Astrocyte (in vitro differentiated cells and primary cell): ENCODE results near the gene WNT7B. TPM values are rescaled to one million over a fixed set of nuclear protein-coding genes. Genes with fewer than 3 reads are reported as not detected.

Experiments
- DNase-seq: peaks from one replicate; pipeline ENCODE4 v3.0.0-alpha.2; 2010; ENCODE audit warnings: low read depth
- FAIRE-seq: peaks from 2 replicates; lab custom pipeline; 2011; peaks lifted over from hg19 to GRCh38; lab: Jason Lieb, UNC
- H2AFZ ChIP-seq: 2 replicates; pipeline ENCODE4 v1.6.0; 2012; ENCODE audit warnings: low read depth, low read length, inconsistent platforms
- H3K27ac ChIP-seq: 2 replicates; pipeline ENCODE4 v1.5.1; 2011; ENCODE audit warnings: low read depth, low read length, inconsistent platforms
- H3K27me3 ChIP-seq: 2 replicates; pipeline ENCODE4 v1.6.0; 2011; ENCODE audit warnings: low read length, inconsistent platforms; ENCODE audit not compliant: insufficient read depth
- H3K36me3 ChIP-seq: 2 replicates; pipeline ENCODE4 v1.5.1; 2011; ENCODE audit warnings: low read length, inconsistent platforms; ENCODE audit not compliant: insufficient read depth
- H3K4me1 ChIP-seq: 2 replicates; pipeline ENCODE4 v1.5.1; 2011; ENCODE audit warnings: low read length, inconsistent platforms; ENCODE audit not compliant: insufficient read depth
- H3K4me2 ChIP-seq: 2 replicates; pipeline ENCODE4 v1.6.0; 2012; ENCODE audit warnings: low read length, inconsistent platforms
- H3K4me3 ChIP-seq: 2 replicates; pipeline ENCODE4 v1.5.1; 2011; ENCODE audit warnings: low read depth, mild to moderate bottlenecking, low read length, inconsistent platforms; ENCODE audit not compliant: insufficient read depth
- H3K79me2 ChIP-seq: 2 replicates; pipeline ENCODE4 v1.6.0; 2012; ENCODE audit warnings: mild to moderate bottlenecking, low read length, inconsistent platforms; ENCODE audit not compliant: insufficient read depth
- H3K9ac ChIP-seq: 2 replicates; pipeline ENCODE4 v1.6.0; 2012; ENCODE audit warnings: mild to moderate bottlenecking, low read length, inconsistent platforms
- H3K9me3 ChIP-seq: 2 replicates; pipeline ENCODE4 v1.5.1; 2012; ENCODE audit warnings: low read depth, mild to moderate bottlenecking, low read length, inconsistent platforms; ENCODE audit not compliant: insufficient read depth
- H4K20me1 ChIP-seq: 2 replicates; pipeline ENCODE4 v1.6.0; 2012; ENCODE audit warnings: low read length, inconsistent platforms; ENCODE audit not compliant: insufficient read depth
- H3K27ac Mint-ChIP-seq: one replicate; pipeline ENCODE4 v1.8.0; 2021; ENCODE audit warnings: mild to moderate bottlenecking, mixed read lengths; ENCODE audit not compliant: unreplicated experiment
- H3K27me3 Mint-ChIP-seq: one replicate; pipeline ENCODE4 v1.8.0; 2021; ENCODE audit warnings: low read depth, mixed read lengths; ENCODE audit not compliant: unreplicated experiment
- H3K36me3 Mint-ChIP-seq: one replicate; pipeline ENCODE4 v1.8.0; 2021; ENCODE audit warnings: low read depth, mixed read lengths; ENCODE audit not compliant: unreplicated experiment
- H3K4me1 Mint-ChIP-seq: one replicate; pipeline ENCODE4 v1.8.0; 2021; ENCODE audit warnings: low read depth, mixed read lengths; ENCODE audit not compliant: unreplicated experiment
- H3K4me3 Mint-ChIP-seq: one replicate; pipeline ENCODE4 v1.8.0; 2021; ENCODE audit warnings: mild to moderate bottlenecking, moderate library complexity, mixed read lengths; ENCODE audit not compliant: unreplicated experiment
- H3K9me3 Mint-ChIP-seq: one replicate; pipeline ENCODE4 v1.8.0; 2021; ENCODE audit warnings: mild to moderate bottlenecking, mixed read lengths; ENCODE audit not compliant: unreplicated experiment
- EZH2 ChIP-seq: IDR thresholded peaks from 2 replicates; pipeline ENCODE4 v1.6.1; 2012; ENCODE audit warnings: mild to moderate bottlenecking, low read length, inconsistent platforms; ENCODE audit not compliant: insufficient read depth
- total RNA-seq: library from RNA; stranded (reverse); gene quantifications from 2 replicates; pipeline ENCODE4 v1.2.1, GENCODE V29; 2021
- TF ChIP-seq, protein P1 (sequence below): IDR thresholded peaks from 2 replicates; pipeline ENCODE4 v1.5.1; 2011; ENCODE audit warnings: low read depth, mild to moderate bottlenecking, inconsistent platforms, low read length, moderate library complexity; ENCODE audit not compliant: insufficient read depth

The WNT7B gene
- total RNA-seq, 1 donor from 2014 or later: 1.7 TPM

DNA sequence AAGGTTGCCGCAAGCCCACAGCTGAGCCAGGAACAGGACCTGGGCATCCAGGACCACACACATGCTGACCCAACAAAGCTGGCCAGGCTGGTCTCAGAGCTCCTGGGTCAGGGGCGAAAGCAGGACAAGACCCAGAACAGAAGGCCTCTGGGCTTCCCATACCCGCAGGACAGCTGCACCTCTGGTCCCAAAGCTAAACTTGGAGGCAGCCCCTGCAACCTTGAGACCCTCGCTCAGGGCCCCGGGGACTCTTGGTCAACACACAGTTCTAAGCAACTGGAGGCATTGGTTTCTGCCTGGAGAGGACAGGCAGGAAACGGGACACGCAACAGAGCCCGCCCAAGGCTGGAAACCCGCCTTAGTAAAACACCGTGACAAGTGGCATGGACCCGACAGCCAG lies 11.4 kb downstream of the WNT7B start:
- Histone ChIP-seq H3K27me3 (no peaks in the 10 kb centered on the region), H3K4me2 (no peak overlapping the region), H3K9ac (no peak overlapping the region), H3K4me3 (no peak overlapping the region), H4K20me1 (peaks cover 64% of the 10 kb centered on the region), H3K27ac (no peak overlapping the region), H3K9me3 (no peaks in the 10 kb centered on the region), H3K79me2 (peaks cover 98% of the 10 kb centered on the region), H2AFZ (no peak overlapping the region), H3K4me1 (peaks cover 41% of the 10 kb centered on the region), H3K36me3 (no peaks in the 10 kb centered on the region)
- H3K27ac Mint-ChIP-seq: no peak overlapping the region
- DNase-seq (no peak), FAIRE-seq (no peak)
- no peak for TF ChIP-seq EZH2
- TF ChIP-seq, protein P1, sequence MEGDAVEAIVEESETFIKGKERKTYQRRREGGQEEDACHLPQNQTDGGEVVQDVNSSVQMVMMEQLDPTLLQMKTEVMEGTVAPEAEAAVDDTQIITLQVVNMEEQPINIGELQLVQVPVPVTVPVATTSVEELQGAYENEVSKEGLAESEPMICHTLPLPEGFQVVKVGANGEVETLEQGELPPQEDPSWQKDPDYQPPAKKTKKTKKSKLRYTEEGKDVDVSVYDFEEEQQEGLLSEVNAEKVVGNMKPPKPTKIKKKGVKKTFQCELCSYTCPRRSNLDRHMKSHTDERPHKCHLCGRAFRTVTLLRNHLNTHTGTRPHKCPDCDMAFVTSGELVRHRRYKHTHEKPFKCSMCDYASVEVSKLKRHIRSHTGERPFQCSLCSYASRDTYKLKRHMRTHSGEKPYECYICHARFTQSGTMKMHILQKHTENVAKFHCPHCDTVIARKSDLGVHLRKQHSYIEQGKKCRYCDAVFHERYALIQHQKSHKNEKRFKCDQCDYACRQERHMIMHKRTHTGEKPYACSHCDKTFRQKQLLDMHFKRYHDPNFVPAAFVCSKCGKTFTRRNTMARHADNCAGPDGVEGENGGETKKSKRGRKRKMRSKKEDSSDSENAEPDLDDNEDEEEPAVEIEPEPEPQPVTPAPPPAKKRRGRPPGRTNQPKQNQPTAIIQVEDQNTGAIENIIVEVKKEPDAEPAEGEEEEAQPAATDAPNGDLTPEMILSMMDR: no peak
- peaks cover 17% of the 10 kb centered on the region for H3K27me3 Mint-ChIP-seq
- H3K36me3 Mint-ChIP-seq: no peaks in the 10 kb centered on the region
- no peak overlapping the region for H3K4me3 Mint-ChIP-seq
- peaks cover 16% of the 10 kb centered on the region for H3K4me1 Mint-ChIP-seq
- H3K9me3 Mint-ChIP-seq: no peaks in the 10 kb centered on the region

DNA sequence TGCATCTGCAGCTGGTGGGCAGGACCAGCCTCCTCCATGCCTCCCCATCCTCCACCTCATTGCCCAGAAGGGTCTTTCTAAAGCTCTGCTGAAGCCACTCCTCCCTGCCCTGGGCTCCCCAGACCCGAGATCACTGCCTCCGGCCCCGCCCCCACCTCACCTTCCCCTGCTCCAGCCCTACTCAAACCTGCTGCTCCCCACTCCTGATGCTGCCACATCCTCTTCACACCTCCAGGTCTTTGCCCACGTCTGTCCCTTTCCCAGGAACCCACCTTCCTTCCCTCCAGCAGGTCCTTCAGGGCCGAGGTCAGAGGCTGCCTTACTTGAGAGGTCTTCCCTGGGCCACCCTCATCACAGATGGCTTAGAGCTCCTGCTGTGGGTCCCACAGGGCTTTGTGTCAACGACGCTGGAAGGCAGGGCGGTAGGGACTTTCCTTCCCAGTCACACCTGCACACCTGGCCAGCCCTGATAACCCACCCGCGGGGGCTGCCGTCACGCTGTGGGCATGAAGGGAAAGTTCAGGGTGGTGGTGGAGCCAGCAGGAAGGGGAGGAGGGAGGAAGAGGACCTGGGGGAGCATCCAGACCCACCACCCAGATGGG lies 11.9 kb downstream of the WNT7B start:
- Mint-ChIP-seq H3K27me3 (peaks cover 17% of the 10 kb centered on the region), H3K9me3 (no peaks in the 10 kb centered on the region), H3K4me1 (peaks cover 16% of the 10 kb centered on the region), H3K36me3 (no peaks in the 10 kb centered on the region), H3K27ac (no peak overlapping the region), H3K4me3 (no peak overlapping the region)
- H2AFZ ChIP-seq: no peak overlapping the region
- no peak overlapping the region for H3K4me3 ChIP-seq
- H3K4me2 ChIP-seq: no peak overlapping the region
- FAIRE-seq: no peak
- TF ChIP-seq EZH2: no peak
- TF ChIP-seq, protein P1: no peak
- H3K79me2 ChIP-seq: peaks cover 98% of the 10 kb centered on the region
- H3K27me3 ChIP-seq: no peaks in the 10 kb centered on the region
- H3K36me3 ChIP-seq: no peaks in the 10 kb centered on the region
- no peaks in the 10 kb centered on the region for H3K9me3 ChIP-seq
- DNase-seq: no peak
- H4K20me1 ChIP-seq: peaks cover 70% of the 10 kb centered on the region
- H3K27ac ChIP-seq: no peak overlapping the region
- H3K4me1 ChIP-seq: peaks cover 36% of the 10 kb centered on the region
- H3K9ac ChIP-seq: no peak overlapping the region

DNA sequence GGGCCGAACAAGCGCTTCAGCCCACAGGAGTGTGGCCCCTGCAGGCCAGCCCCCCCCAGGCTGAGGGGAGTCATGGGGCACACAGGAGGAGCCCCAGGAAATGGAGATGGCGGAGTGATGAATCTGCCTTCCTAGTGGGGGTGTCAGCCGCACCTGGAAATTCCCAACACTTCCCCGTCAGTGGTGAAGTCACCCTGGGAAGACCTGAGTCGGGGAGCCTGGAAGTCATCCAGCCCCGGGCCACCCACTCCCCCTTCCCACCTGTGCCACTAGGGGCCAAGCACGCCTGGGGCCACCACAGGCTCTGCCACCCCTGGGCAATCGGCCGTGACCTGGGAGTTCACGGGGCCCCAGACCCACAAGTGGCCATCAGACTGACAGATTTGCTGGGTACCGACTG lies 12.6 kb downstream of the WNT7B start:
- H3K9me3 ChIP-seq: no peaks in the 10 kb centered on the region
- peaks cover 98% of the 10 kb centered on the region for H3K79me2 ChIP-seq
- H2AFZ ChIP-seq: no peak overlapping the region
- FAIRE-seq (no peak), DNase-seq (no peak)
- H3K4me1 Mint-ChIP-seq: peaks cover 9% of the 10 kb centered on the region
- no peak overlapping the region for H3K4me3 ChIP-seq
- H3K4me2 ChIP-seq: no peak overlapping the region
- H3K36me3 Mint-ChIP-seq: no peaks in the 10 kb centered on the region
- no peaks in the 10 kb centered on the region for H3K36me3 ChIP-seq
- H3K9ac ChIP-seq: no peak overlapping the region
- TF ChIP-seq, protein P1: no peak
- TF ChIP-seq EZH2: no peak
- no peak overlapping the region for H3K27ac ChIP-seq
- H3K27me3 Mint-ChIP-seq: peaks cover 20% of the 10 kb centered on the region
- peaks cover 29% of the 10 kb centered on the region for H3K4me1 ChIP-seq
- peaks cover 76% of the 10 kb centered on the region for H4K20me1 ChIP-seq
- no peaks in the 10 kb centered on the region for H3K9me3 Mint-ChIP-seq
- H3K4me3 Mint-ChIP-seq: no peak overlapping the region
- no peak overlapping the region for H3K27ac Mint-ChIP-seq
- no peaks in the 10 kb centered on the region for H3K27me3 ChIP-seq
